Stimulated activated CD4-positive, alpha-beta T cell treated with anti-CD3 and anti-CD28 coated beads, Interleukin-12 subunit alpha, Interleukin-12 subunit beta, amount 100 ng/mL, for 4 hours (primary cell): ENCODE data around the gene SIX2.

Experiments
- DNase-seq: peaks from one replicate; pipeline ENCODE4 v3.0.0-alpha.2; 2020

SIX2 gene

DNA sequence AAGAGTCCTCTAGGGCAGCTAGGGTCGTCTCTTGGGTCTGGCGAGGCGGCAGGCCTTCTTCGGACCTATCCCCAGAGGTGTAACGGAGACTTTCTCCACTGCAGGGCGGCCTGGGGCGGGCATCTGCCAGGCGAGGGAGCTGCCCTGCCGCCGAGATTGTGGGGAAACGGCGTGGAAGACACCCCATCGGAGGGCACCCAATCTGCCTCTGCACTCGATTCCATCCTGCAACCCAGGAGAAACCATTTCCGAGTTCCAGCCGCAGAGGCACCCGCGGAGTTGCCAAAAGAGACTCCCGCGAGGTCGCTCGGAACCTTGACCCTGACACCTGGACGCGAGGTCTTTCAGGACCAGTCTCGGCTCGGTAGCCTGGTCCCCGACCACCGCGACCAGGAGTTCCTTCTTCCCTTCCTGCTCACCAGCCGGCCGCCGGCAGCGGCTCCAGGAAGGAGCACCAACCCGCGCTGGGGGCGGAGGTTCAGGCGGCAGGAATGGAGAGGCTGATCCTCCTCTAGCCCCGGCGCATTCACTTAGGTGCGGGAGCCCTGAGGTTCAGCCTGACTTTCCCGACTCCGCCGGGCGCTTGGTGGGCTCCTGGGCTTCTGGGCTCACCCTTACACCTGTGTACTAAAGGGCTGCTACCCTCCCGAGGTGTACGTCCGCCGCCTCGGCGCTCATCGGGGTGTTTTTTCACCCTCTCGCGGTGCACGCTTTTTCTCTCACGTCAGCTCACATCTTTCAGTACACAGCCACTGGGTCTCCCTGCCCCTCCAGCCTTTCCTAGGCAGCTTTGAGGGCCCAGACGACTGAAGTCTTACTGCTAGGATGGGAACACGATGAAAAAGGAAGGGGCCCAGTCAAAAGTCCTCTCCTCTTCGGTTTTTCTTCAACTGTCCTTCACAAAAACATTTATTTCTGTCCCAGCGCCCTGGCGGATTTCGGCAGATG, 8.1 kb downstream of the SIX2 start:
- no peak for DNase-seq

GRCh38 chr2:45000341-45000901, 8.8 kb downstream of the SIX2 start:
- DNase-seq: no peak

DNA sequence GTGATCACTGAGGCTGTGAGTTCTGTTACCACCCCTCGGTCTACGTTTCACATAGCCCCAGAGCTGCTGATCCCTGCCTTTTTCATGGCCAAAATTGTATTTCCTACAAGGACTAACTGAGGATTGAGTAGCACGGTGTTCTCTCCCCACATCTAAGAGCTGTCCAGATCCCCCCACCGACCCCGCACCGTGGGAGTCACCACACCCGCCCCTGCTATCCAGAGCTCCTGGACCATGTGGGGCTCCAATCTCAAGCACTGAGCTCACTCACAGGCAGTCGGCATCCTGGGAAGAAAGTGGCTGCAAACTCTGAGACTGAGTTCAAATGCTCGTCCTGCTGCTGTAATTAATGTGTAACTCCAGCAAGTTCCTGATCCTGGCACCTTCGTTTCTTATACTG, 9.7 kb downstream of the SIX2 start:
- DNase-seq: no peak

GRCh38 chr2:44997963-44998362, 11.3 kb downstream of the SIX2 start:
- DNase-seq: no peak

DNA sequence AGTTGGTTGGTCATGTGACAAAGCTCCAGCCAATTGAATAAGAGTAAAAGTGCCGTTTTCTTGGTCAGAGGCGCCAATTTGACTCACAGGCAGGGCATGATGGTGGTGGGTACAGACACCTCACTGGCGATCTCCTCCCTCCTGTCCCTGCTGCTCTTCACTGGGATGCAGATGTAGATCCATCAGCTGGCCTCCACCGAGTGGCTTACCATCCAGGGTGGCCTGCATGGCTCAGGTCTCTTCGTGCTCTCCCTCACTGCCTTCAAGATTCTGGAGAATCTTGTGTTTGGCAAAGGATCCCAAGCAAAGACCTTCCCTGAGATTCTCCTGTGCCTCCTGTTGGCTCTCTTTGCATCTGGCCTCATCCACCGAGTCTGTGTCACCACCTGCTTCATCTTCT, 12.9 kb downstream of the SIX2 start:
- DNase-seq: no peak

- DNase-seq: no peak
Measured at GRCh38 chr2:44994377-44994776, 14.9 kb downstream of the SIX2 start.

- DNase-seq: no peak
Measured at GRCh38 chr2:44989176-44989575, 20.1 kb downstream of the SIX2 start.

DNA sequence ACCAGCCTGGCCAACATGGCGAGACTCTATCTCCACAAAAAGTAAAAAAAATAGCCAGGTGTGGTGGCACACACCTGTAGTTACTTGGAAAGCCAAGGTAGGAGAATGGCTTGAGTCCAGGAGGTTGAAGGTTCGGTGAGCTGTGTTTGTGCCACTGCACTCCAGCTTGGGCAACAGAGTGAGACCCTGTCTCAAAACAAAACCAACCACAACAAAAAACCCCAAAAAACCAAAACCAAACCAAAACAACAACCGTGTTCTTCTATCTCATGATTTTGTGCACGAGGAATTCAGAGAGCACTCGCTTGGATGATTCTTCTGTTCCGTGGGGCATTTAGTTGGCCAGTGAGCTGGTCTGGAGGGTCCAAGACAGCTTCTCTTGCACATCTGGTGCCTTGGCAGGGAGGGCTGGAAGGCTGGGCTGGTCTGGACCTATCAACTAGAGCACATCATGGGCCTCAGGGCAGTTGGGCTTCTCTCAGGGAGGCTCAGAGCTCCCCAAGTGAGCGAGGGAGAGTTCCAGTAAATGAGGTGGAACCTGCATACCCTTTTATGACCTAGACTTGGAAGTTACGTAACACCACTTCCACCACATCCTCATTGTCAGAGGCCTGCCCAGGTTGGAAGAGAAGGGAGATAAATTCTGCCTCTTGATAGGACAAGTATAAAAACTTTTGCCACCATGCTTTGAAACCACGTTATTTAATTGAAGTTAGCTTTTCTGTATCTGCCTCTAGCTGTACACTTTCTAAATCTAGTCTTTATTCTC, 25.2 kb downstream of the SIX2 start:
- no peak for DNase-seq

- DNase-seq: peak; percentile 67
Measured at GRCh38 chr2:44981714-44982108, 27.5 kb downstream of the SIX2 start.

GRCh38 chr2:44980751-44981713, 28.2 kb downstream of the SIX2 start:
- DNase-seq: no peak

GRCh38 chr2:44979581-44979980, 29.7 kb downstream of the SIX2 start:
- no peak for DNase-seq

GRCh38 chr2:44975571-44976450, 33.4 kb downstream of the SIX2 start:
- no peak for DNase-seq

DNA sequence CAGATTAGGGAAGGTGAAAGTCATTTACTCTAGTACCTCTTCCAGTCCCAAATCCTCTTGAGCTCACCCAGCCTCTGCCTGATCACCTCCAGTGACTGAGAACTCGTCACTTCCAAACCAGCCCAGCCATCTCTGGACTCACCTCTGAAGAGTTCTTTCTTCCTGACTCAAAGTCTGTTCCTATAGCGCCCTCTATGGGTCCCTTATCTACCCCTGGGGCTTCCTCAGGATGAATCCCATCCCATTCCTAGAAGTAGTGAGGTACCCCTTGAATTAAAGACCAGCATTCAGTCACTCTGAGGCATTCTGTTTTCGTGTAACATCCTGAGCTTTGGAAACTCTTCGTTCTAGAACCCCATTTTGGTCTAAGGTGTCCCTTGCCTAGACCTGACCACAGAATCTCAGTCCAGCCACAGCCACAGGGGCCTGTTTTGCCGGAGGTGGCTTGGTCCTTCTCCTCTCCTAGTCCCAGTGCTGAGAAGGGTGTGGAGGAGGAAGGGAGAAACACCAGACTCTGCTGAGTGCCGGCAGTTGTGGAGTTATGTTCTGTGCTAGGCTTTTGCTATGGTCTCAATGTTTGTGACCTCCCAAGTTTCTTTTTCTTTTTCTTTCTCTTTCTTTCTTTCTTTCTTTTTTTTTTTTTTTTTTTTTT, 35.1 kb downstream of the SIX2 start:
- DNase-seq: no peak

DNA sequence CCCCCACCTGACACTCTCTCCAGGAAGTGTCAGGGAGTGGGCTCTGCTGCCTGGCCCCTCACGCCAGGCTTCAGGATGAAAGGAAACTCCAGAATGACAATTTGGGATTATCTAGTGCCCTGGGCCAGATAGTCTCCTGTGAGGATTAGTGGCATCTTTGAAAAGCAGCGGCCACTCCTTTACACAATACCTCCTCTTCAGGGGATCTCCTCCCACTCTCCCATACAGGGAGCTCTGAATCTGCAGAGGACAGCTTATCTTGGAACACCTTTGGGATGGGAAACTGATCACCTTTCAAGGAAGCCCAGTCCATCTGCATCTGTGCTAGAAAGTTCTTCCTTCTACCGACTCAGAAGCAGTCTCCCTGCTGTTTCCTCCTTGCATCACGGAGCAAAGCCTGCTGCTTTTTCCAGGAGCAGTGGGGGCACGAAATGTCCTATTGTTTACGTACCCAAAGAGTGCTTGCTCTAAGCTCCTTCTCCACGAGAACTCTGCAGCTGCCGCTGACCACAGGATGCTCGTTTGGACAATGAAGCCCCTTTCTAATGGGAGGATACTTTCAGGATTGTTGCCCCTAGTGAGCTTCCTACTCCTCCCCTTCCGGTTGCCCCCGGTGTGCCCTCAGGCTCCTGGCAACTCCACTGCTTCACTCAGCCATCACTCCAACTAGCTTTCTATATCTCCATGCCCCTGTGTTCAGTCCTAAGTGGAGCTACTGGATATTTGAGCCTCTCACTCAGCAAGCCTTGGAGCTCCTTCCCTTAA, 36.3 kb downstream of the SIX2 start:
- DNase-seq: no peak

GRCh38 chr2:44970846-44971450, 38.3 kb downstream of the SIX2 start:
- DNase-seq: no peak

- DNase-seq: no peak
Measured at GRCh38 chr2:44969936-44970335, 39.3 kb downstream of the SIX2 start.

- DNase-seq: no peak
Measured at GRCh38 chr2:44967727-44968432, 41.4 kb downstream of the SIX2 start.

GRCh38 chr2:44967056-44967455, 42.2 kb downstream of the SIX2 start:
- no peak for DNase-seq

DNA sequence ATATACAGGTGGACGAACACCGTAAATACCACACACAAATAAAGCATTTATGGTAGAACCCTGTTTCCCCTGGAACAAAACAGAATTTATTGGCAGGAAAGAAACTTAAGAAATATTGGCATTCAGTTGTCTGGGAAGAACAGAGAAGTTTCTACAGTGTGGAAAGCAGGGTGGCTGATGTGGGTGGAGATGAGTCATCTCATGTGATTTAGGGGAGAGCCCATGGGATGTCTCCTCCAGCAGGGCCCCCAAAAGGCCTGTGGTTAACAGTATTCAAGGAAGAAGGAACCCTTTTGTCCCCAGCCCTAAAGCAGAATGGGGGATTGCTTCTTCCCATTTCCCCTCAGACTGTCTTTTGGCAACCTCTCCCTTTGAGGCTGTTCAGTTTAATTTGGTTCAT, 43.6 kb downstream of the SIX2 start:
- no peak for DNase-seq
